22Rv1 (cell line): ENCODE measurements around the gene VSNL1.

Source experiments
- H3K27ac ChIP-seq: fragments of 450-650 bp; 2 replicates; pipeline ENCODE4 v1.5.1; 2017
- CTCF ChIP-seq: fragments of 450-650 bp; IDR thresholded peaks from 2 replicates; pipeline ENCODE4 v1.5.1; 2017; ENCODE audit warnings: mild to moderate bottlenecking
- ZFX ChIP-seq: fragments of 450-650 bp; IDR thresholded peaks from 2 replicates; pipeline ENCODE4 v1.6.1; 2017; ENCODE audit warnings: antibody characterized with exemption, borderline replicate concordance

VSNL1 gene

GRCh38 chr2:17536416-17536815 is 4.1 kb upstream of the VSNL1 start:
- TF ChIP-seq ZFX = no peak
- TF ChIP-seq CTCF = no peak
- no peak overlapping the region for H3K27ac ChIP-seq

- TF ChIP-seq ZFX (no peak), CTCF (no peak)
- no peak overlapping the region for H3K27ac ChIP-seq
These were observed 2.3 kb upstream of the VSNL1 start for GRCh38 chr2:17538022-17538843.

- TF ChIP-seq ZFX (no peak), CTCF (no peak)
- no peak overlapping the region for H3K27ac ChIP-seq
These were observed 1.5 kb upstream of the VSNL1 start for GRCh38 chr2:17538844-17539554.

GRCh38 chr2:17539611-17540092 is 844 bp upstream of the VSNL1 start:
- H3K27ac ChIP-seq = no peak overlapping the region
- TF ChIP-seq ZFX (no peak), CTCF (no peak)

- H3K27ac ChIP-seq = no peak overlapping the region
These were observed 476 bp downstream of the VSNL1 start for GRCh38 chr2:17540813-17541530.

GRCh38 chr2:17541531-17541950 is 1.0 kb downstream of the VSNL1 start:
- H3K27ac ChIP-seq = no peak overlapping the region
- no peak for TF ChIP-seq CTCF
- TF ChIP-seq ZFX = no peak

More at GRCh38 chr2:17540813-17541530, 476 bp downstream of the VSNL1 start:
- TF ChIP-seq ZFX (no peak), CTCF (no peak)
